RWPE1 (cell line): ENCODE data around the gene DOC2A.

Experiments used
- CTCF ChIA-PET: fragments of 350-600 bp; sonication (Branson Sonifier 250); formaldehyde crosslinking; extraction: SDS; loops from one replicate; lab custom pipeline; 2021; lab: Yijun Ruan, JAX
- POLR2A ChIA-PET: fragments of 400-600 bp; formaldehyde crosslinking; extraction: SDS; loops from one replicate; lab custom pipeline; 2020; ENCODE audit warnings: antibody characterized with exemption; ENCODE audit not compliant: low non-redundant PET; lab: Yijun Ruan, JAX
- DNase-seq: peaks from one replicate; pipeline ENCODE4 v3.0.0; 2012; ENCODE audit warnings: low spot score
- H3K27ac ChIP-seq: fragments of 450-650 bp; 2 replicates; pipeline ENCODE4 v1.5.1; 2017
- CTCF ChIP-seq: fragments of 450-650 bp; conservative IDR thresholded peaks from 2 replicates; pipeline ENCODE4 v1.5.1; 2017; ENCODE audit warnings: low read depth, mild to moderate bottlenecking

The DOC2A gene

GRCh38 chr16:29995324-29995910 lies 15.4 kb downstream of the DOC2A start, which contains the start of gene HIRIP3:
Gene HIRIP3 (minus strand): TSS chr16:29995617. CDS start chr16:29995605, 12 bp downstream.
- peak; percentile 81 for DNase-seq
- POLR2A ChIA-PET = interaction anchor here (0.9 kb wide), 1 partner anchor 22 kb away, joined by 5 read pairs; the partner anchor contains the start of gene TAOK2
- H3K27ac ChIP-seq = peak within 1 kb of the TSS; percentile 97
- CTCF ChIA-PET = interaction anchor here (1.0 kb wide), 1 partner anchor 10 kb away, joined by 6 read pairs; no protein-coding TSS in a partner anchor
- TF ChIP-seq CTCF = no peak

GRCh38 chr16:29994600-29995323 lies 16.1 kb downstream of the DOC2A start:
- H3K27ac ChIP-seq = peak overlapping the region; percentile 97
- DNase-seq = peak; percentile 90
- TF ChIP-seq CTCF = no peak
- ChIA-PET CTCF (no interaction called here), POLR2A (interaction anchor here (0.7 to 1.1 kb wide), 3 partner anchors 17 to 241 kb away, joined by 3 to 5 read pairs (median 3); partner anchors contain the start of gene TAOK2)

GRCh38 chr16:29993903-29994599 lies 16.8 kb downstream of the DOC2A start:
- H3K27ac ChIP-seq = peak overlapping the region; percentile 97
- ChIA-PET POLR2A (interaction anchor here (0.7 to 1.1 kb wide), 3 partner anchors 9 to 21 kb away, joined by 3 to 5 read pairs (median 3); partner anchors contain the start of gene TAOK2), CTCF (interaction anchor here (0.8 to 1.2 kb wide), 3 partner anchors 11 to 131 kb away, joined by 3 to 5 read pairs (median 4); partner anchors contain the start of genes C16orf92 and CDIPT)
- TF ChIP-seq CTCF = no peak
- DNase-seq = no peak

- no peak for TF ChIP-seq CTCF
- ChIA-PET CTCF (interaction anchor here (0.8 to 1.2 kb wide), 3 partner anchors 10 to 130 kb away, joined by 3 to 5 read pairs (median 4); partner anchors contain the start of genes C16orf92 and CDIPT), POLR2A (interaction anchor here (0.7 kb wide), 1 partner anchor 10 kb away, joined by 3 read pairs; no protein-coding TSS in a partner anchor)
- no peak for DNase-seq
- peak overlapping the region; percentile 97 for H3K27ac ChIP-seq
These were observed 17.5 kb downstream of the DOC2A start for GRCh38 chr16:29993191-29993902.

- CTCF ChIA-PET = no interaction called here
- no peak for DNase-seq
- H3K27ac ChIP-seq = peak overlapping the region; percentile 97
- POLR2A ChIA-PET = interaction anchor here (0.5 to 0.6 kb wide), 2 partner anchors 92 to 93 kb away, joined by 3 to 5 read pairs; partner anchors contain the start of gene SEZ6L2
- TF ChIP-seq CTCF = no peak
These were observed 18.4 kb downstream of the DOC2A start for GRCh38 chr16:29992344-29992967.
